ENCODE data around the gene TLL1.

DNA sequence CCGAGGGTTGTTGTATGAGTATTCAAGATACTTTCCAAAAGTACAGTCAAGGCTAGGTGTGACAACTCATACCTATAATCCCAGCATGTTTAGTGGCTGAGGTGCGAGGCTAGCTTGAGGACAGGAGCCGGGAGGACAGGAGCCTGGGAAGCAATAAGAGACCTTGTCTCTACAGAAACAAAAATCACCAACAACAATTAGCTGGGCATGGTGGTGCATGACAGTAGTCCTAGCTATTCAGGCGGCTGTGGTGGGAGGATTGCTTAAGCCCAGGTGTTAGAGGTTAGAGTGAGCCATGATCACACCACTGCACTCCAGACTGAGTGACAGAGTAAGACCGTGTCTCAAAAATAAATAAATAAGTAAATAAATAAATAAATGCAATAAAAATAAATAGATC lies 91.6 kb downstream of the TLL1 start:
- TF ChIP-seq ZBTB7A (IDR thresholded peaks at IDR 0.05; ENCODE audit: low read depth) (no peak), EP300 (IDR thresholded peaks at IDR 0.05; ENCODE audit: borderline replicate concordance) (no peak), TAF1 (IDR thresholded peaks at IDR 0.05; ENCODE audit: low read depth) (no peak), FOXM1 (IDR thresholded peaks at IDR 0.05; ENCODE audit: borderline replicate concordance, low read depth) (no peak), RAD21 (IDR thresholded peaks at IDR 0.05; ENCODE audit: low read depth) (no peak), YY1 (IDR thresholded peaks at IDR 0.05; ENCODE audit: low read depth) (no peak), CREB1 (IDR thresholded peaks at IDR 0.05; ENCODE audit: low read depth) (no peak), TEAD4 (IDR thresholded peaks at IDR 0.05) (no peak), CEBPB (IDR thresholded peaks at IDR 0.05) (no peak), NFIC (IDR thresholded peaks at IDR 0.05) (no peak), TCF12 (IDR thresholded peaks at IDR 0.05; ENCODE audit: low read depth) (no peak), EGR1 (IDR thresholded peaks at IDR 0.05) (no peak)
- TF ChIP-seq, protein P1, sequence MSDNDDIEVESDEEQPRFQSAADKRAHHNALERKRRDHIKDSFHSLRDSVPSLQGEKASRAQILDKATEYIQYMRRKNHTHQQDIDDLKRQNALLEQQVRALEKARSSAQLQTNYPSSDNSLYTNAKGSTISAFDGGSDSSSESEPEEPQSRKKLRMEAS (IDR thresholded peaks at IDR 0.05), result no peak
- TF ChIP-seq, protein P2, sequence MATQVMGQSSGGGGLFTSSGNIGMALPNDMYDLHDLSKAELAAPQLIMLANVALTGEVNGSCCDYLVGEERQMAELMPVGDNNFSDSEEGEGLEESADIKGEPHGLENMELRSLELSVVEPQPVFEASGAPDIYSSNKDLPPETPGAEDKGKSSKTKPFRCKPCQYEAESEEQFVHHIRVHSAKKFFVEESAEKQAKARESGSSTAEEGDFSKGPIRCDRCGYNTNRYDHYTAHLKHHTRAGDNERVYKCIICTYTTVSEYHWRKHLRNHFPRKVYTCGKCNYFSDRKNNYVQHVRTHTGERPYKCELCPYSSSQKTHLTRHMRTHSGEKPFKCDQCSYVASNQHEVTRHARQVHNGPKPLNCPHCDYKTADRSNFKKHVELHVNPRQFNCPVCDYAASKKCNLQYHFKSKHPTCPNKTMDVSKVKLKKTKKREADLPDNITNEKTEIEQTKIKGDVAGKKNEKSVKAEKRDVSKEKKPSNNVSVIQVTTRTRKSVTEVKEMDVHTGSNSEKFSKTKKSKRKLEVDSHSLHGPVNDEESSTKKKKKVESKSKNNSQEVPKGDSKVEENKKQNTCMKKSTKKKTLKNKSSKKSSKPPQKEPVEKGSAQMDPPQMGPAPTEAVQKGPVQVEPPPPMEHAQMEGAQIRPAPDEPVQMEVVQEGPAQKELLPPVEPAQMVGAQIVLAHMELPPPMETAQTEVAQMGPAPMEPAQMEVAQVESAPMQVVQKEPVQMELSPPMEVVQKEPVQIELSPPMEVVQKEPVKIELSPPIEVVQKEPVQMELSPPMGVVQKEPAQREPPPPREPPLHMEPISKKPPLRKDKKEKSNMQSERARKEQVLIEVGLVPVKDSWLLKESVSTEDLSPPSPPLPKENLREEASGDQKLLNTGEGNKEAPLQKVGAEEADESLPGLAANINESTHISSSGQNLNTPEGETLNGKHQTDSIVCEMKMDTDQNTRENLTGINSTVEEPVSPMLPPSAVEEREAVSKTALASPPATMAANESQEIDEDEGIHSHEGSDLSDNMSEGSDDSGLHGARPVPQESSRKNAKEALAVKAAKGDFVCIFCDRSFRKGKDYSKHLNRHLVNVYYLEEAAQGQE (IDR thresholded peaks at IDR 0.05; ENCODE audit: low read depth), result no peak
